Keratinocyte (primary cell): ENCODE data around the gene NUP37. TPM values are rescaled to one million over a fixed set of nuclear protein-coding genes. Genes with fewer than 3 reads are reported as not detected.

ENCODE experiments used
- DNase-seq: peaks from one replicate; pipeline ENCODE4 v3.0.0-alpha.2; 2011; ENCODE audit warnings: low read depth, missing footprints, low spot score
- FAIRE-seq: peaks from 2 replicates; lab custom pipeline; 2011; peaks lifted over from hg19 to GRCh38; lab: Jason Lieb, UNC
- H2AFZ ChIP-seq: 2 replicates; pipeline ENCODE4 v1.6.0; 2012; ENCODE audit warnings: low read length, control low read depth, inconsistent platforms; ENCODE audit not compliant: control insufficient read depth
- H3K27ac ChIP-seq: 2 replicates; pipeline ENCODE4 v1.5.1; 2011; ENCODE audit warnings: low read length; ENCODE audit not compliant: control insufficient read depth, insufficient read depth
- H3K27me3 ChIP-seq: 3 replicates; pipeline ENCODE4 v1.6.0; 2011; ENCODE audit warnings: low read length; ENCODE audit not compliant: control insufficient read depth, insufficient read depth; ENCODE audit errors: extremely low read depth
- H3K36me3 ChIP-seq, 2 experiments: 2 replicates in 1 of 2; 3 replicates in 1 of 2; pipeline ENCODE4 v1.5.1; 2011; ENCODE audit warnings: low read length in 2 of 2, mild to moderate bottlenecking in 1 of 2; ENCODE audit not compliant: control insufficient read depth in 2 of 2, insufficient read depth in 2 of 2; ENCODE audit errors: extremely low read depth in 1 of 2
- H3K4me1 ChIP-seq: 3 replicates; pipeline ENCODE4 v1.5.1; 2011; ENCODE audit warnings: low read length; ENCODE audit not compliant: control insufficient read depth, insufficient read depth; ENCODE audit errors: extremely low read depth
- H3K4me2 ChIP-seq: 3 replicates; pipeline ENCODE4 v1.6.0; 2011; ENCODE audit warnings: low read depth, low read length; ENCODE audit not compliant: control insufficient read depth, insufficient read depth; ENCODE audit errors: extremely low read depth
- H3K4me3 ChIP-seq, 3 experiments: fragments of 200-600 bp in 1 of 3; sonication (generic) in 1 of 3; 2 replicates in 2 of 3; 3 replicates in 1 of 3; pipeline ENCODE4 v1.5.1; 2011 to 2016; ENCODE audit warnings: low read length in 3 of 3, mild to moderate bottlenecking in 3 of 3, control low read depth in 2 of 3, inconsistent platforms in 1 of 3, low read depth in 1 of 3, mixed read lengths in 1 of 3, mixed run types in 1 of 3, moderate library complexity in 1 of 3; ENCODE audit not compliant: control insufficient read depth in 2 of 3, insufficient read depth in 2 of 3; ENCODE audit errors: extremely low read depth in 1 of 3
- H3K79me2 ChIP-seq: 2 replicates; pipeline ENCODE4 v1.6.0; 2012; ENCODE audit warnings: low read length; ENCODE audit not compliant: control insufficient read depth, insufficient read depth
- H3K9ac ChIP-seq: 3 replicates; pipeline ENCODE4 v1.6.0; 2011; ENCODE audit warnings: low read length; ENCODE audit not compliant: control insufficient read depth, insufficient read depth; ENCODE audit errors: extremely low read depth
- H3K9me1 ChIP-seq: 3 replicates; pipeline ENCODE4 v1.6.0; 2011; ENCODE audit warnings: low read length; ENCODE audit not compliant: control insufficient read depth, insufficient read depth; ENCODE audit errors: extremely low read depth
- H3K9me3 ChIP-seq: 2 replicates; pipeline ENCODE4 v1.5.1; 2012; ENCODE audit warnings: low read depth, low read length; ENCODE audit not compliant: control insufficient read depth
- H4K20me1 ChIP-seq: 3 replicates; pipeline ENCODE4 v1.6.0; 2011; ENCODE audit warnings: low read length; ENCODE audit not compliant: control insufficient read depth, insufficient read depth; ENCODE audit errors: extremely low read depth
- CTCF ChIP-seq, 3 experiments: IDR thresholded peaks in 1 of 3; conservative IDR thresholded peaks in 1 of 3; optimal IDR thresholded peaks in 1 of 3; 2 replicates in 2 of 3; 3 replicates in 1 of 3; pipeline versions ENCODE3 to v1.5.1; 2011; ENCODE audit warnings: low read length in 3 of 3, mild to moderate bottlenecking in 3 of 3, moderate library complexity in 2 of 3, control low read depth in 1 of 3, inconsistent platforms in 1 of 3; ENCODE audit not compliant: insufficient read depth in 2 of 3; ENCODE audit errors: extremely low read depth in 1 of 3
- EZH2 ChIP-seq: IDR thresholded peaks from one replicate; pipeline ENCODE4 v1.6.1; 2012; ENCODE audit warnings: inconsistent platforms, mild to moderate bottlenecking, low read length, moderate library complexity
- dilution Hi-C: fragments of 300-500 bp; cut with MboI; formaldehyde crosslinking; loops from one replicate; pipeline ENCODE4 v1.7.0; 2020; ENCODE audit warnings: low sequenced_read_pairs; ENCODE audit not compliant: extremely low pct_ligation_motif_present
- polyA plus RNA-seq, 5 experiments: library from polyadenylated mRNA; depleted of rRNA in 3 of 5; stranded (reverse) in 3 of 5; stranded (forward) in 1 of 5; unstranded in 1 of 5; fragments of >200 nt; gene quantifications; 1 replicate in 1 of 5; 2 replicates in 3 of 5; 3 replicates in 1 of 5; pipeline versions ENCODE4 v1.2.1 to v1.2.3, GENCODE V29; 2011 to 2012; ENCODE audit warnings: missing spikeins in 2 of 5, low read depth in 1 of 5, low replicate concordance in 1 of 5

Gene NUP37
- polyA plus RNA-seq, 1 donor (not counting 4 experiments of a cell fraction or from before 2014, with no cell fraction given), result 89.8 TPM

- H3K4me1 ChIP-seq, result peaks cover 14% of the 10 kb centered on the region
- FAIRE-seq, result no peak
- H3K4me2 ChIP-seq, result no peak overlapping the region
- no peaks in the 10 kb centered on the region for H3K27me3 ChIP-seq
- TF ChIP-seq CTCF (optimal IDR thresholded peaks at IDR 0.05 in 1 of 3, IDR thresholded peaks at IDR 0.05 in 1 of 3, conservative IDR thresholded peaks at IDR 0.05 in 1 of 3; ENCODE audit: extremely low read depth in 1 of 3, insufficient read depth in 2 of 3, low read length in 3 of 3) (no peak), EZH2 (no peak)
- H3K9me1 ChIP-seq, result no peaks in the 10 kb centered on the region
- peaks cover 15% of the 10 kb centered on the region for H3K79me2 ChIP-seq
- H3K4me3 ChIP-seq, result no peak overlapping the region
- no peak overlapping the region for H3K9ac ChIP-seq
- DNase-seq, result no peak
- dilution Hi-C loops, result no loop called here
- H3K9me3 ChIP-seq, result no peaks in the 10 kb centered on the region
- H3K36me3 ChIP-seq, result peaks cover 3 to 5% of the 10 kb centered on the region in 2 experiments
- H3K27ac ChIP-seq, result no peak overlapping the region
- H4K20me1 ChIP-seq, result no peaks in the 10 kb centered on the region
- H2AFZ ChIP-seq, result no peak overlapping the region
Observed at GRCh38 chr12:102116392-102116791, 3.5 kb downstream of the NUP37 start.

DNA sequence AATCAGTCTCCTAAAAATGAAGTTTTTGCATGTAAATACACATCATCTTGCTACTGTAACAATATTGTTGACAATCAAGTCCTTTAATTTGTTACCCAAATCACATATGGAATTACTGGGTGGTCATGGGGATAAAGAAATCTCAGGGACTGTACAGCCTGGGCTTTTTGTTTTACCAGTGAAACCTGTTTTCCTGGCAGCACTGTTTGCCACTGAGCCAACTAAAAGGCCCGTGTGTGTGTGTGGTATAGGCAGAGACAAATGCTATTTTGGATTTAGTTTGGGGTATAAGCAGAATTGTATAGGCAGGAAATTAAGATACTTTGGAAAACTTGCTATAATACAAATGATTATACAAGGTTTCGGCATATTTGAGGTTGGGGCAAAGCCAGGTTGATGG is 5.7 kb downstream of the NUP37 start:
- Histone ChIP-seq H4K20me1 (no peaks in the 10 kb centered on the region), H3K79me2 (peaks cover 8% of the 10 kb centered on the region), H3K4me2 (no peak overlapping the region), H3K27ac (no peak overlapping the region), H3K27me3 (no peaks in the 10 kb centered on the region), H3K4me3 (no peak overlapping the region), H3K36me3 (peaks cover 5 to 9% of the 10 kb centered on the region in 2 experiments), H2AFZ (no peak overlapping the region), H3K9ac (no peak overlapping the region), H3K9me3 (no peaks in the 10 kb centered on the region), H3K9me1 (no peaks in the 10 kb centered on the region), H3K4me1 (peaks cover 6% of the 10 kb centered on the region)
- dilution Hi-C loops, result no loop called here
- TF ChIP-seq CTCF (optimal IDR thresholded peaks at IDR 0.05 in 1 of 3, IDR thresholded peaks at IDR 0.05 in 1 of 3, conservative IDR thresholded peaks at IDR 0.05 in 1 of 3; ENCODE audit: extremely low read depth in 1 of 3, insufficient read depth in 2 of 3, low read length in 3 of 3) (no peak), EZH2 (no peak)
- DNase-seq (no peak), FAIRE-seq (no peak)
